ENCODE results near the gene APPL2.

Gene APPL2

DNA sequence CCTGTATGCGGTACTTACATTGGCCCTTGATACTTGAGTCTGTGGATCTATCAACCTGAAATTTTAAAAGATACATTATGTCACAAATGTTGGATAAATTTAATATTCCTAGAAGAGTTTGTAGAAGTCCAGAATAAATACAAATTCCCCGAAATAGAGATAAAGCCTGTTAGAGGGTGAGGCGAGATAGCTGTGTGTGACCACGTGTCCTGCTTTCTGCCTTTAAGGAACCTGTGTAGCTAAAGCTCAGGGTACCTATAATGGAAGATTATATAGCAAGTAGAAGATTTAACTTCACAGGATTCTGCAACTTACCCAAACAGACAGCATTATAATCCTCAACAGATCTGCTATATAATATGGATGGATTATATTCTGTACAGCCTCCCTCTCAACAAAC is 58.8 kb downstream of the APPL2 start:
- Histone ChIP-seq H3K4me3 (ENCODE audit: low read depth, low read length) (no peak overlapping the region), H3K27ac (no peak overlapping the region), H3K36me3 (replicated peaks) (peaks cover 26% of the 10 kb centered on the region), H3K27me3 (replicated peaks) (no peaks in the 10 kb centered on the region)
- TF ChIP-seq, protein P1, sequence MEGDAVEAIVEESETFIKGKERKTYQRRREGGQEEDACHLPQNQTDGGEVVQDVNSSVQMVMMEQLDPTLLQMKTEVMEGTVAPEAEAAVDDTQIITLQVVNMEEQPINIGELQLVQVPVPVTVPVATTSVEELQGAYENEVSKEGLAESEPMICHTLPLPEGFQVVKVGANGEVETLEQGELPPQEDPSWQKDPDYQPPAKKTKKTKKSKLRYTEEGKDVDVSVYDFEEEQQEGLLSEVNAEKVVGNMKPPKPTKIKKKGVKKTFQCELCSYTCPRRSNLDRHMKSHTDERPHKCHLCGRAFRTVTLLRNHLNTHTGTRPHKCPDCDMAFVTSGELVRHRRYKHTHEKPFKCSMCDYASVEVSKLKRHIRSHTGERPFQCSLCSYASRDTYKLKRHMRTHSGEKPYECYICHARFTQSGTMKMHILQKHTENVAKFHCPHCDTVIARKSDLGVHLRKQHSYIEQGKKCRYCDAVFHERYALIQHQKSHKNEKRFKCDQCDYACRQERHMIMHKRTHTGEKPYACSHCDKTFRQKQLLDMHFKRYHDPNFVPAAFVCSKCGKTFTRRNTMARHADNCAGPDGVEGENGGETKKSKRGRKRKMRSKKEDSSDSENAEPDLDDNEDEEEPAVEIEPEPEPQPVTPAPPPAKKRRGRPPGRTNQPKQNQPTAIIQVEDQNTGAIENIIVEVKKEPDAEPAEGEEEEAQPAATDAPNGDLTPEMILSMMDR (IDR thresholded peaks at IDR 0.05; ENCODE audit: low read depth, low read length, missing control alignments) = no peak
- DNase-seq = no peak
- in situ Hi-C loops (cut with HindIII; ENCODE audit: low pct_ligation_motif_present, low sequenced_read_pairs) = no loop called here

DNA sequence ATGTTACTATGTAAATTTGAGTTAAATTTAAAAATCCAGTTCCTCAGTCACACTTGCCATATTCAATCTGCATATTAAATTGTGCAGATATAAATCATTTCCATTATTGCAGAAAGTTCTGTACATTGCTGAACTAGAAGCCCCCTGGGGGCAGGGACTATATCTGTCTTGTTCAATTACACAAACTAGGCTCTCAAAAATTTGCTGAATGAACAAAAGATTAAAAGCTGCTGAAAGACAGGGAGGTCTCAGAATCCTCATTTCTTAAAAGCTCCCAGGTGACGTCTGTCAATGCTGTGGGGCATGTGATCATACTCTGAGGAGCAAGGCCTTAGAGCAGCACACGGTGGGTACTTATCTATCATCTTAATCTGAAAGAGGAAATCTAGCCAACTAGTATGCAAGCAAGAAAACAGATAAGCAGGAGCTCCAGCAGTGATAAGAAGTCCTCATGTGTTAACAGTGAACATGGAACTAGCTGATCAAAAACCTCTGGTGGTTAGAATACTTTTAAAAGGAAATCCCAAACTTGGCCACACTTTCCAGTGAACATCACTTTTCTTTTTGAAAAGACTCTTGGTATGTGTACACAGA is 60.5 kb downstream of the APPL2 start:
- in situ Hi-C loops (cut with HindIII; ENCODE audit: low pct_ligation_motif_present, low sequenced_read_pairs) = no loop called here
- TF ChIP-seq, protein P1 (IDR thresholded peaks at IDR 0.05; ENCODE audit: low read depth, low read length, missing control alignments) = no peak
- DNase-seq = no peak
- Histone ChIP-seq H3K27me3 (replicated peaks) (no peaks in the 10 kb centered on the region), H3K27ac (no peak overlapping the region), H3K4me3 (ENCODE audit: low read depth, low read length) (no peak overlapping the region), H3K36me3 (replicated peaks) (peaks cover 37% of the 10 kb centered on the region)

DNA sequence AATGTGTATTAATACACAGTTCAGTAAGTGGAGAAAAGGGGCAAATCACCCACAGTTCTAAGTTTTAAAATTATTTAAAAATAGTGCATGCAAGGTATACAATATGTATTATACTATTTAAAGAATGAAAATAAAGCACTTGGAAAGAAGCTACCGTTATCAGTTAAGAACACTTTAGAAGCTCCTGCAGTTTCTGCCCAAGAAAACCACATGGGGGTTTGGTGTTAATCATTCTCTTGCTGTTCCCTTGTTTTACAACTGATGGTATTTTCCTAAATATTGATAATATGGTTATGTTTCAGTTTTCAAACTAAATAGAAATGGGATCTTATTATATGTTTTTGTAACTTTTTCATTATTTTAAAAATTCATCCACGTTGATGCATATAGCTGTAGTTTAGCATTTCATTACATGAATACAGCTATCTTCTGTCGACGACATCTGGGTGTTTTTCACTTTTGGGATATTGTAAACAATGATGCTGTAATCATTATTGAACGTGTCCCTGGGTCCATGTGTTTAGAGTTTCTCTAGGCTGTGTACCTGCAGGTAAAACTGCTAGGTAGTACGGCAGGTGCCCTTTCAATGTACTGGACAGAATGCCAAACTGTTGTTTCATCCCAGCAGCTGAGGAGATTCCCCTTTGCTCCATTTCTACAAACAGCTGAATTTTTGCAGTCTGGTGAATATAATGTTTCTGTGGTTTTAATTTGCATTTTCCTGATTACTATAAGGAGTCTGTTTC is 64.1 kb downstream of the APPL2 start:
- Histone ChIP-seq H3K36me3 (replicated peaks) (peaks cover 44% of the 10 kb centered on the region), H3K27me3 (replicated peaks) (no peaks in the 10 kb centered on the region), H3K27ac (no peak overlapping the region), H3K4me3 (ENCODE audit: low read depth, low read length) (no peak overlapping the region)
- no peak for DNase-seq
- in situ Hi-C loops (cut with HindIII; ENCODE audit: low pct_ligation_motif_present, low sequenced_read_pairs) = no loop called here
- TF ChIP-seq, protein P1 (IDR thresholded peaks at IDR 0.05; ENCODE audit: low read depth, low read length, missing control alignments) = no peak

DNA sequence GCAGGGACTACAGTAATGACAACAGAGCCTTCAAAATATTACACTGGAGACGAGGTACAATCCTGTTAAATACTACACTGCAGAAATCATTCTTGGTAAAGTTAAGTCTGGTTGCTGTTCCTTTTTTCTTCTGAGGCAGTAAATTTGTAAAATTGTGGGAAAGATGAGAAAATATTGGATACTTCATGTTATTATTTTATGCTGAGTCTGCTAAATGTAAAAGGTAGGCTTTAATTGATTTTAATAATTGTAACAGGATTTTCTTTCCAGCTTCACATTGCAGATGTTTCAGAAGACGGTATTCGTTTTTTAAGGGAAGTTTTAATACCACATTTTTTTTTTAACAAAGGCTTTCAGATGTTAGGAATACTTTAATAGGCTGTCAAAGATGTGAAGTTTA is 65.8 kb downstream of the APPL2 start:
- no peak overlapping the region for H3K27ac ChIP-seq
- H3K27me3 ChIP-seq (replicated peaks) = no peaks in the 10 kb centered on the region
- DNase-seq = no peak
- peaks cover 48% of the 10 kb centered on the region for H3K36me3 ChIP-seq (replicated peaks)
- TF ChIP-seq, protein P1 (IDR thresholded peaks at IDR 0.05; ENCODE audit: low read depth, low read length, missing control alignments) = no peak
- H3K4me3 ChIP-seq (ENCODE audit: low read depth, low read length) = no peak overlapping the region
- in situ Hi-C loops (cut with HindIII; ENCODE audit: low pct_ligation_motif_present, low sequenced_read_pairs) = no loop called here

DNA sequence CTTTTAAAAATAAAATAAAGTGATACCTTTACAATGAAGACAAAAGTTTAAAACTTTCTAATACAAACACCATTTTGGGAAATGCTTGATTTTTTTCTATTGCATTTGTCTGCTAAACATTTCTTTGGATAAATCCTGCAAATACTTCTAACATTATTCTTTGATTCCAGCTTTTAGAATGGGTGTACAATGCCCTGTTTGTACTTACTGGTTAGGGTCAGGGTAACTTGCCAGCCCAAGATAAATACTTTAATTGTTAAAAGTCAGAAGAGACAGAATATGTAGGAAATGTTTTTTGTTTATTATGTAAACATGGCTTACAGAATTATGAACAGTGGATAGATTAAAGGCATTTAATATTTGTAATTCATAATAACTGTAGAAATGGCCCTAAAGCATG is 68.0 kb downstream of the APPL2 start:
- in situ Hi-C loops (cut with HindIII; ENCODE audit: low pct_ligation_motif_present, low sequenced_read_pairs) = no loop called here
- H3K4me3 ChIP-seq (ENCODE audit: low read depth, low read length) = no peak overlapping the region
- DNase-seq = no peak
- TF ChIP-seq, protein P1 (IDR thresholded peaks at IDR 0.05; ENCODE audit: low read depth, low read length, missing control alignments) = no peak
- no peaks in the 10 kb centered on the region for H3K27me3 ChIP-seq (replicated peaks)
- peaks cover 63% of the 10 kb centered on the region for H3K36me3 ChIP-seq (replicated peaks)
- no peak overlapping the region for H3K27ac ChIP-seq

Measured in brain microvascular endothelial cell (primary cell).